ENCODE results near the gene MYL10. TPM values are rescaled to one million over a fixed set of nuclear protein-coding genes. Genes with fewer than 3 reads are reported as not detected.

The MYL10 gene
- total and polyA plus RNA-seq, 12 donors = not detected

- H3K27ac ChIP-seq = no peak overlapping the region
- H3K36me3 ChIP-seq (replicated peaks in 1 of 2) = no peaks in the 10 kb centered on the region
- DNase-seq = no peak
- intact Hi-C loops (cut with DNase I) = no loop called here
- no peak overlapping the region for H3K4me3 ChIP-seq
- 37 to 69% (median 57%) methylated on average over 1 of the region's 1 CpG for WGBS, 4 donors
- no peaks in the 10 kb centered on the region for H3K9me3 ChIP-seq (replicated peaks in 1 of 3)
- no peak for TF ChIP-seq CTCF (IDR thresholded peaks at IDR 0.05)
- no peak for TF ChIP-seq POLR2A (IDR thresholded peaks at IDR 0.05)
- no peaks in the 10 kb centered on the region for H3K27me3 ChIP-seq
- no peaks in the 10 kb centered on the region for H3K4me1 ChIP-seq (replicated peaks in 1 of 2)
These were observed 50.5 kb downstream of the MYL10 start for GRCh38 chr7:101578552-101578951.

DNA sequence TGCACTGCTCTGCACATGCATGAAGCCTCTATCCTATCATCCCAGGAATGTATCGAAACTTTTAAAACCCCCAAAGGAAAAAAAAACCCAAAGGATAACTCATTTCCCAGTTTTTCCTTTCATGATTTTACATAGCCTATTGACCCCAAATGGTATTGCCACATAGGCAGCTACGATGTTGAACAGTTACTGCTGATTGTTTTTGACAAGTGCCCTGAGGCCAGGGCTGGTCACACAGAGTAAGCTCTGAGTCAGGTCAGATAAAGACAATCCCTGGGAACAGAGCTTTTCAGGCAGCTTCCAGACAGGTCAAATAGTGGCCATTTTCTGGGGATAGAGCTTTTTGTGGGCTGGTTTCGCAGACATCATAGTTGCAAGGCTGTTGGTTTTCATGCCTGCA is 52.1 kb downstream of the MYL10 start:
- no peak for DNase-seq
- peaks cover 0 to 7% (median 0%) of the 10 kb centered on the region in 3 donors for H3K9me3 ChIP-seq (replicated peaks in 1 of 3)
- intact Hi-C loops (cut with DNase I) = no loop called here
- H3K27ac ChIP-seq = no peak overlapping the region
- no peak for TF ChIP-seq CTCF (IDR thresholded peaks at IDR 0.05)
- no peak for TF ChIP-seq POLR2A (IDR thresholded peaks at IDR 0.05)
- H3K4me1 ChIP-seq (replicated peaks in 1 of 2) = no peaks in the 10 kb centered on the region
- no peaks in the 10 kb centered on the region for H3K36me3 ChIP-seq (replicated peaks in 1 of 2)
- H3K27me3 ChIP-seq = no peaks in the 10 kb centered on the region
- WGBS, 4 donors = 83 to 92% (median 91%) methylated on average over 3 of the region's 3 CpGs
- H3K4me3 ChIP-seq = no peak overlapping the region

GRCh38 chr7:101575721-101576120 is 53.4 kb downstream of the MYL10 start:
- Histone ChIP-seq H3K4me1 (replicated peaks in 1 of 2) (no peaks in the 10 kb centered on the region), H3K36me3 (replicated peaks in 1 of 2) (no peaks in the 10 kb centered on the region), H3K27me3 (no peaks in the 10 kb centered on the region), H3K9me3 (replicated peaks in 1 of 3) (peaks cover 0 to 7% (median 0%) of the 10 kb centered on the region in 3 donors), H3K27ac (no peak overlapping the region), H3K4me3 (no peak overlapping the region)
- intact Hi-C loops (cut with DNase I) = no loop called here
- TF ChIP-seq POLR2A (IDR thresholded peaks at IDR 0.05) = no peak
- no peak for TF ChIP-seq CTCF (IDR thresholded peaks at IDR 0.05)
- no peak for DNase-seq

GRCh38 chr7:101575168-101575567 is 53.9 kb downstream of the MYL10 start:
- Histone ChIP-seq H3K36me3 (replicated peaks in 1 of 2) (no peaks in the 10 kb centered on the region), H3K9me3 (replicated peaks in 1 of 3) (peaks cover 0 to 7% (median 0%) of the 10 kb centered on the region in 3 donors), H3K27ac (no peak overlapping the region), H3K27me3 (no peaks in the 10 kb centered on the region), H3K4me1 (replicated peaks in 1 of 2) (no peaks in the 10 kb centered on the region), H3K4me3 (no peak overlapping the region)
- TF ChIP-seq CTCF (IDR thresholded peaks at IDR 0.05) = no peak
- TF ChIP-seq POLR2A (IDR thresholded peaks at IDR 0.05) = no peak
- intact Hi-C loops (cut with DNase I) = no loop called here
- no peak for DNase-seq
- WGBS, 4 donors = 50 to 57% (median 53%) methylated on average over 2 of the region's 2 CpGs
